K562 (cell line): ENCODE data around the gene CAPZB. TPM values are rescaled to one million over a fixed set of nuclear protein-coding genes. Genes with fewer than 3 reads are reported as not detected.

Experiments
- ATAC-seq: fragments of 200-7000 bp; cut with Tn5 transposase; 3 replicates; pipeline ENCODE4 v1.9.1; 2020; ENCODE audit warnings: moderate library complexity
- BruUV-seq: library from RNA; stranded (reverse); fragments of 400-500 nt; replicated peaks from 2 replicates; lab custom pipeline; 2021; lab: Mats Ljungman, UMichigan
- CTCF ChIA-PET: fragments of 300-600 bp; formaldehyde crosslinking; extraction: SDS; loops from one replicate; lab custom pipeline; 2021; ENCODE audit warnings: low intra/inter-chr PET ratio; lab: Yijun Ruan, JAX
- POLR2A ChIA-PET: fragments of 300-600, 350-650 bp; sonication (Branson Sonifier 250); formaldehyde crosslinking; extraction: SDS; loops from one replicate; lab custom pipeline; 2021; ENCODE audit warnings: antibody characterized with exemption, inconsistent platforms; lab: Yijun Ruan, JAX
- DNase-seq, 4 experiments: peaks; one replicate each; pipeline versions ENCODE4 v3.0.0 to v3.0.0-alpha.2; 2011 to 2018; ENCODE audit warnings: low spot score in 3 of 4, mixed read lengths in 3 of 4; ENCODE audit errors: extremely low read depth in 1 of 4
- FAIRE-seq: peaks from 2 replicates; lab custom pipeline; 2011; peaks lifted over from hg19 to GRCh38; lab: Jason Lieb, UNC
- H2AFZ ChIP-seq: 2 replicates; pipeline ENCODE4 v1.6.0; 2011; ENCODE audit warnings: low read depth, low read length, control low read depth, inconsistent platforms
- H3K27ac ChIP-seq: fragments of 200-600 bp; 3 replicates; pipeline ENCODE4 v1.8.0; 2011; ENCODE audit warnings: low read depth, mild to moderate bottlenecking, control low read depth, inconsistent platforms, low read length, moderate library complexity, mixed read lengths; ENCODE audit errors: extremely low read depth
- H3K27me3 ChIP-seq, 2 experiments: fragments of 300-600 bp in 1 of 2; 2 replicates in 1 of 2; 3 replicates in 1 of 2; pipeline versions ENCODE4 v1.6.0 to v1.8.0; 2011; ENCODE audit warnings: inconsistent platforms in 2 of 2, low read length in 2 of 2, mild to moderate bottlenecking in 1 of 2, mixed read lengths in 1 of 2, moderate library complexity in 1 of 2; ENCODE audit not compliant: control insufficient read depth in 2 of 2, insufficient read depth in 2 of 2
- H3K36me3 ChIP-seq: fragments of 300-600 bp; 3 replicates; pipeline ENCODE4 v1.8.0; 2011; ENCODE audit warnings: mild to moderate bottlenecking, low read length, inconsistent platforms; ENCODE audit not compliant: control insufficient read depth, insufficient read depth
- H3K4me1 ChIP-seq, 2 experiments: fragments of 200-600 bp in 1 of 2; replicated peaks in 1 of 2; 2 replicates in 1 of 2; 3 replicates in 1 of 2; pipeline versions ENCODE4 v1.5.1 to v1.8.0; 2011; ENCODE audit warnings: inconsistent platforms in 2 of 2, low read length in 2 of 2, mild to moderate bottlenecking in 1 of 2, mixed read lengths in 1 of 2, moderate library complexity in 1 of 2; ENCODE audit not compliant: control insufficient read depth in 2 of 2, insufficient read depth in 2 of 2
- H3K4me2 ChIP-seq: 2 replicates; pipeline ENCODE4 v1.6.1; 2011; ENCODE audit warnings: low read length, control low read depth, inconsistent platforms, mixed read lengths; ENCODE audit not compliant: insufficient read depth
- H3K4me3 ChIP-seq: fragments of 200-600 bp; sonication (generic), shearing (Covaris generic); 2 replicates; pipeline ENCODE4 v1.5.1; 2016; ENCODE audit warnings: control low read depth, inconsistent platforms
- H3K79me2 ChIP-seq: fragments of 200-600 bp; 3 replicates; pipeline ENCODE4 v1.8.0; 2011; ENCODE audit warnings: low read length, inconsistent platforms; ENCODE audit not compliant: control insufficient read depth, insufficient read depth
- H3K9ac ChIP-seq, 2 experiments: 2 replicates each; pipeline versions ENCODE4 v1.6.0 to v1.6.1; 2011; ENCODE audit warnings: low read depth in 2 of 2, low read length in 2 of 2, control low read depth in 1 of 2, inconsistent platforms in 1 of 2, mild to moderate bottlenecking in 1 of 2, mixed read lengths in 1 of 2; ENCODE audit not compliant: insufficient read depth in 1 of 2
- H3K9me1 ChIP-seq: one replicate; pipeline ENCODE4 v1.6.0; 2011; ENCODE audit warnings: inconsistent platforms, mild to moderate bottlenecking, low read length, moderate library complexity; ENCODE audit not compliant: control insufficient read depth, insufficient read depth
- H3K9me3 ChIP-seq: replicated peaks from 2 replicates; pipeline ENCODE4 v1.5.1; 2011; ENCODE audit warnings: low read depth, low read length, inconsistent platforms; ENCODE audit not compliant: control insufficient read depth, insufficient read depth
- H4K20me1 ChIP-seq: replicated peaks from 2 replicates; pipeline ENCODE4 v1.6.1; 2011; ENCODE audit warnings: low read length, inconsistent platforms, mixed read lengths; ENCODE audit not compliant: control insufficient read depth, insufficient read depth
- HOXB6 ChIP-seq: fragments of 250-450 bp; sonication (Bioruptor Pico); IDR thresholded peaks from 2 replicates; pipeline ENCODE4 v1.5.1; 2022; ENCODE audit warnings: mild to moderate bottlenecking, borderline replicate concordance
- WGBS: fragments of 100-300 bp; shearing (Covaris generic); methylation state at CpG from one replicate; pipeline ENCODE4 v1.1.6; 2016; ENCODE audit warnings: low coverage, mixed read lengths; ENCODE audit not compliant: insufficient coverage; ENCODE audit errors: missing lambda C conversion rate; 5-methylcytosine and 5-hydroxymethylcytosine counted together
- in situ Hi-C: fragments of 300-500 bp; cut with MboI; formaldehyde crosslinking; loops from 4 replicates; pipeline ENCODE4 v1.15.0; 2018; ENCODE audit warnings: inconsistent platforms, mixed read lengths
- intact Hi-C: fragments of 100-400 bp; cut with micrococcal nuclease; formaldehyde crosslinking; loops from 2 replicates; pipeline ENCODE4 v1.14.2; 2022
- polyA plus RNA-seq, 8 experiments: library from polyadenylated mRNA; depleted of rRNA in 4 of 8; stranded (reverse) in 5 of 8; unstranded in 3 of 8; fragments of >200 nt; fragmentation: Nextera tagmentation in 2 of 8; fragmentation: Illumina TruSeq in 1 of 8; extraction: Ambion mirVana in 2 of 8; extraction: Trizol in 1 of 8; gene quantifications; 2 replicates each; pipeline versions ENCODE4 v1.2.1 to v1.2.3, GENCODE V29; 2011 to 2014; ENCODE audit warnings: inconsistent platforms in 1 of 8, missing spikeins in 1 of 8
- total RNA-seq, 7 experiments: library from RNA; depleted of rRNA in 6 of 7; stranded (reverse); fragments of >200 nt in 6 of 7; fragmentation: Illumina TruSeq in 2 of 7; extraction: Trizol in 2 of 7; gene quantifications; 2 replicates each; pipeline versions ENCODE4 v1.2.1 to v1.2.3, GENCODE V29; 2011 to 2021; ENCODE audit warnings: low replicate concordance in 1 of 7
- TF ChIP-seq, protein P1 (sequence below), 2 experiments: fragments of 200-800 bp in 1 of 2; sonication (Bioruptor generic) in 1 of 2; sonication (generic) in 1 of 2; formaldehyde crosslinking in 1 of 2; IDR thresholded peaks in 1 of 2; conservative IDR thresholded peaks in 1 of 2; 2 replicates each; pipeline versions ENCODE4 v1.5.0 to v1.6.1; 2016 to 2020; ENCODE audit warnings: missing compliant biosample characterization in 1 of 2, missing genetic modification characterization in 1 of 2, missing genetic modification reagents in 1 of 2
- TF ChIP-seq, protein P2 (sequence below): fragments of 200-400 bp; formaldehyde crosslinking; IDR thresholded peaks from 2 replicates; pipeline ENCODE4 v1.6.1; 2017; ENCODE audit warnings: mild to moderate bottlenecking, low read depth, low read length, moderate library complexity

Gene CAPZB
- total and polyA plus RNA-seq, 9 of the 15 experiments (the other 6 are each of a cell fraction or from before 2014, with no cell fraction given) = 57.6 to 297 (median 125) TPM

DNA sequence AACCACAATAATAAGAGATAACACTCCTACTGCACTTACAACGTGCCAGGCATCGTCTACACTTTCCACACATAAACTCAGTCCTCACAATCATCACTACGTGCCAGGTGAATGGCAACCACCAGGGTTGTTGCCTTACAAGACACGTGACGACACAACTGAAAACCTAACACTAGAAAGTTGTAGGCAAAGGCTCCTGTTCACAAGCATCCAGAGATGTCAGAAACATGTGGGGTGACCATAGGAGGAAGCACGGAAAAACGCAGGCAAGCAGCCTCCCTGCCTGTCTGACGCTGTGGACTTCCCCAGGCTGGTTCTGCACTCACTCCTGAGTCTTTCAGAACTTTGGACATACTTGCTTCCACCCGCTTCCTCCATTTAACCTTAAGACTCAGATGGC is 7.0 kb downstream of the CAPZB start:
- in situ Hi-C loops = no loop called here
- H3K4me3 ChIP-seq = no peak overlapping the region
- BruUV-seq = no TSS peak
- no peaks in the 10 kb centered on the region for H3K27me3 ChIP-seq
- DNase-seq (no peak), FAIRE-seq (no peak), ATAC-seq (no peak)
- peaks cover 87% of the 10 kb centered on the region for H4K20me1 ChIP-seq
- H3K4me1 ChIP-seq = peaks cover 44 to 55% of the 10 kb centered on the region in 2 experiments
- H3K79me2 ChIP-seq = peaks cover 96% of the 10 kb centered on the region
- no peak overlapping the region for H3K4me2 ChIP-seq
- H2AFZ ChIP-seq = no peak overlapping the region
- H3K27ac ChIP-seq = no peak overlapping the region
- peaks cover 53% of the 10 kb centered on the region for H3K36me3 ChIP-seq
- ChIA-PET CTCF (no interaction called here), POLR2A (interaction anchor here (1.4 to 3.6 kb wide), 3 partner anchors 9 to 21 kb away, joined by 3 to 34 read pairs (median 11); no protein-coding TSS in a partner anchor)
- TF ChIP-seq, protein P1, sequence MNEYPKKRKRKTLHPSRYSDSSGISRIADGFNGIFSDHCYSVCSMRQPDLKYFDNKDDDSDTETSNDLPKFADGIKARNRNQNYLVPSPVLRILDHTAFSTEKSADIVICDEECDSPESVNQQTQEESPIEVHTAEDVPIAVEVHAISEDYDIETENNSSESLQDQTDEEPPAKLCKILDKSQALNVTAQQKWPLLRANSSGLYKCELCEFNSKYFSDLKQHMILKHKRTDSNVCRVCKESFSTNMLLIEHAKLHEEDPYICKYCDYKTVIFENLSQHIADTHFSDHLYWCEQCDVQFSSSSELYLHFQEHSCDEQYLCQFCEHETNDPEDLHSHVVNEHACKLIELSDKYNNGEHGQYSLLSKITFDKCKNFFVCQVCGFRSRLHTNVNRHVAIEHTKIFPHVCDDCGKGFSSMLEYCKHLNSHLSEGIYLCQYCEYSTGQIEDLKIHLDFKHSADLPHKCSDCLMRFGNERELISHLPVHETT (CRISPR knock-in tag; conservative IDR thresholded peaks at IDR 0.05 in 1 of 2, IDR thresholded peaks at IDR 0.05 in 1 of 2) = no peak
- TF ChIP-seq, protein P2, sequence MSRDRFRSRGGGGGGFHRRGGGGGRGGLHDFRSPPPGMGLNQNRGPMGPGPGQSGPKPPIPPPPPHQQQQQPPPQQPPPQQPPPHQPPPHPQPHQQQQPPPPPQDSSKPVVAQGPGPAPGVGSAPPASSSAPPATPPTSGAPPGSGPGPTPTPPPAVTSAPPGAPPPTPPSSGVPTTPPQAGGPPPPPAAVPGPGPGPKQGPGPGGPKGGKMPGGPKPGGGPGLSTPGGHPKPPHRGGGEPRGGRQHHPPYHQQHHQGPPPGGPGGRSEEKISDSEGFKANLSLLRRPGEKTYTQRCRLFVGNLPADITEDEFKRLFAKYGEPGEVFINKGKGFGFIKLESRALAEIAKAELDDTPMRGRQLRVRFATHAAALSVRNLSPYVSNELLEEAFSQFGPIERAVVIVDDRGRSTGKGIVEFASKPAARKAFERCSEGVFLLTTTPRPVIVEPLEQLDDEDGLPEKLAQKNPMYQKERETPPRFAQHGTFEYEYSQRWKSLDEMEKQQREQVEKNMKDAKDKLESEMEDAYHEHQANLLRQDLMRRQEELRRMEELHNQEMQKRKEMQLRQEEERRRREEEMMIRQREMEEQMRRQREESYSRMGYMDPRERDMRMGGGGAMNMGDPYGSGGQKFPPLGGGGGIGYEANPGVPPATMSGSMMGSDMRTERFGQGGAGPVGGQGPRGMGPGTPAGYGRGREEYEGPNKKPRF = no peak
- TF ChIP-seq HOXB6 (CRISPR knock-in tag) = 0 out of 2 replicates have a peak, but pooled peaks have one; percentile 67
- H3K9ac ChIP-seq = no peak overlapping the region
- WGBS = 71% methylated on average over 9 of the region's 9 CpGs
- H3K9me1 ChIP-seq = peaks cover 17% of the 10 kb centered on the region
- intact Hi-C loops = no loop called here
- H3K9me3 ChIP-seq = no peaks in the 10 kb centered on the region
